GM18861 (cell line): ENCODE data around the gene CUBN.

ENCODE experiments used
- ATAC-seq: cut with Tn5 transposase; IDR thresholded peaks from one replicate; pipeline ENCODE4 v1.9.1; 2021; ENCODE audit not compliant: unreplicated experiment

CUBN gene

GRCh38 chr10:17073725-17074540, 55.7 kb downstream of the CUBN start:
- ATAC-seq: no peak

GRCh38 chr10:17068953-17069352, 60.7 kb downstream of the CUBN start:
- ATAC-seq: no peak

- ATAC-seq: no peak
Measured at GRCh38 chr10:17067376-17068264, 62.0 kb downstream of the CUBN start.

- ATAC-seq: no peak
Measured at GRCh38 chr10:17066807-17067206, 62.8 kb downstream of the CUBN start.

- no peak for ATAC-seq
Measured at GRCh38 chr10:17066000-17066399, 63.6 kb downstream of the CUBN start.

GRCh38 chr10:17065273-17065672, 64.3 kb downstream of the CUBN start:
- no peak for ATAC-seq

GRCh38 chr10:17064435-17064834, 65.2 kb downstream of the CUBN start:
- no peak for ATAC-seq

GRCh38 chr10:17062955-17063484, 66.6 kb downstream of the CUBN start:
- ATAC-seq: no peak

- ATAC-seq: no peak
Measured at GRCh38 chr10:17062493-17062892, 67.1 kb downstream of the CUBN start.

GRCh38 chr10:17062009-17062408, 67.6 kb downstream of the CUBN start:
- no peak for ATAC-seq

GRCh38 chr10:17061418-17061817, 68.2 kb downstream of the CUBN start:
- no peak for ATAC-seq

- ATAC-seq: no peak
Measured at GRCh38 chr10:17060289-17060688, 69.3 kb downstream of the CUBN start.

- ATAC-seq: no peak
Measured at GRCh38 chr10:17059197-17059688, 70.4 kb downstream of the CUBN start.

GRCh38 chr10:17058093-17058492, 71.5 kb downstream of the CUBN start:
- no peak for ATAC-seq

GRCh38 chr10:17056781-17057428, 72.7 kb downstream of the CUBN start:
- no peak for ATAC-seq

GRCh38 chr10:17053513-17053912, 76.1 kb downstream of the CUBN start:
- ATAC-seq: no peak

- no peak for ATAC-seq
Measured at GRCh38 chr10:17053061-17053460, 76.5 kb downstream of the CUBN start.

GRCh38 chr10:17051851-17052250, 77.8 kb downstream of the CUBN start:
- ATAC-seq: no peak

- ATAC-seq: no peak
Measured at GRCh38 chr10:17049195-17049594, 80.4 kb downstream of the CUBN start.

- no peak for ATAC-seq
Measured at GRCh38 chr10:17047908-17048307, 81.7 kb downstream of the CUBN start.

- no peak for ATAC-seq
Measured at GRCh38 chr10:17046989-17047388, 82.6 kb downstream of the CUBN start.
